ENCODE measurements around the gene GJA3.

Gene GJA3

DNA sequence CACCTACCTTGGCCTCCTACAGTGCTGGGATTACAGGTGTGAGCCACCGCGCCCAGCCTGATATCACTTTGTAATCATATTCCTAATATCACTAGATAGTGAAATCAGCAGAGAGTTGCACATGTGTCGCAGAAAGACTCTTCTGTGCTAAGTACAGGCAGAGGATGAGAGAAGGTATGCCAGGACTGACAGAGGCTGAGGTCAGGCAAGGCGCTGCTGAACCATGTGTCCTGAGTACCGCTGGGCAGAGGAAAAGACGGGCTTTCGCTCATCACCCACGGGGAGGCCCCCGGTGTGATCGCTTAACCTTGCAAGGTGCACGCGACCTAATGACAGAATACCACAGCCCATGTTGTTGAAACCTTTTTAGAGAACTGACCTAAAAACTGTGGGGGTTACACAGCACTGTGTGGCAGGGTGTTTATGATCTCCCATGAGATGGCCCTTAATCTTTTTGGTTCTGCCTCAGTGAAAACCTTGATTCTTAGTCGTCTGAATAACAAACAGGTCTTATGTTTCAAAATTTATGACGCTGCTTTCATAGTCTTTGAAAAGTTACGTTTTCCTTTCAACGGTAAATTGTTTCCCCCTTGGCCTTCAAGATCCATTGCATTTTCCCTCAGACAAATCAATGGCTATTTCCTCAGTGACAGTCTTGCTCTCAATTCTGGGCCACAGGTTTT lies 12.2 kb downstream of the GJA3 start:
- peak; percentile 19 for DNase-seq

DNA sequence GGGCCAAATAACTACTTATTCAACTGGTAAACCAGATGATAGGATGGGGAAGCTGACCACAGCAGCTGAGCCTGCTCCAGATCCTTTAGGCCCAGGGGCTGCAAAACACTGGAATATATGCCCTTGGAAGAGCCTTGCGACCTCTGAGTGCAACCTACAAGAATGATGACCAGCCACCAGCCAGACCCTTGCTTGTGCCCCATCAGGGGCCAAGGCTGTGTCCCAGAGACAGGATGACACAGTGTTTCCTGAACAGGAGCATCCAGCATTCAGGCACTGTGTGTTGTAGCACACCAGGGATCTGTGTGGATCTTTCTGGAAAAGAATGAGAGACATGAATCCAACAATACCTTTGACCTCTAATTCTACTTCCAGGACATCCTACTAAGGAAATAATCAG lies 14.5 kb downstream of the GJA3 start:
- no peak for DNase-seq

DNA sequence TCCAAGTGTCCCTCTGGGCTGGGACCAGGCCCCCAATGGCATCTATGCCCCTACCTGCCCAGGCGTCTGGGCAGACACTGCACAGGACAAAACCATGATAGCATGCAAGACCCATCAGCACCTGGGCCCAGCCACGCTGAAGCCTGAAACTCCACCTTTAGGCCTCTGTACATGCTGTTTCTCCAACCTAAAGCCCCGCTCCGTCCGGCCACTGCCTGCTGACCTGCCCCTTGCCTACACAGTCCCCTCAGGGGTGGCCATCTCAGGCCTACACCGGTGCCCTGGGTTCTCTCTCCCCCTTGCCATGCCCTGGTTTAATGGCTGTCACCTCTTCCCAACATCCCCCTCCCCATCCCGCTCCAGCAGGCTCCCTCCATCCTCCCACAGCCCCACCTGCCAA lies 15.3 kb downstream of the GJA3 start:
- no peak for DNase-seq

DNA sequence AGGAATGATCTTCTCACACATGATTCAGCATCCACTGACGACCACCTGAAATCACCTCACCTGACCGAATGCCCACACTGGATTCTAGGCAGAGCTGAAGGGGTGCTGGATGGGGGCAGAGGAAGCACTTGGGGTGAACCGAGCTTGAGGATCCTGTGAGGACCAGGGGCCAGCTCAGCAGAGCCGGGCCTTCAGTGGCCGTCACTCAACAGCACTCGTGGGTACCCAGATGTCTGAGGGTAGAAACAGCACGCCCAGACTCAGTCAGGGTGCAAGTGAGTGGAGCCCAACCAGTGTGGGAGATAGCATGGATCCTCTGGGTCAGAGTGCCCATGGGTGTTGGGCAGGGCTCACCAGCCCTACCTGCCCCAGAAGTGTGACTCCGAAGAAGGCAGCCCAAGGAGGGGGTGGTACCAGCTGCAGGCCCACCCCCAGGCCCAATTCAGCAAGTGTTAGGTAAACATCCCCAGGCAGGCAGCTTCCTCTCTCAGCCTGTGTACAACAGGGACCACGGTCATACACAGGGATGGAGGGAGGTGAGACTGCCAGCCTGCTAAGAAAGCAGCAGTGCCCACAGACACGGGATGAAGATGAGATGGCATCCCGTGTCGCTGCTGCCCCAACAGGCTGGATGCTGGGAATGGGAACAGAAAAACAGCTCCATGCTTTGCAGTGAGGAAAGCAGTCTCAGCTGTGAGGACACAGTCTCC lies 16.6 kb downstream of the GJA3 start:
- no peak for DNase-seq

DNA sequence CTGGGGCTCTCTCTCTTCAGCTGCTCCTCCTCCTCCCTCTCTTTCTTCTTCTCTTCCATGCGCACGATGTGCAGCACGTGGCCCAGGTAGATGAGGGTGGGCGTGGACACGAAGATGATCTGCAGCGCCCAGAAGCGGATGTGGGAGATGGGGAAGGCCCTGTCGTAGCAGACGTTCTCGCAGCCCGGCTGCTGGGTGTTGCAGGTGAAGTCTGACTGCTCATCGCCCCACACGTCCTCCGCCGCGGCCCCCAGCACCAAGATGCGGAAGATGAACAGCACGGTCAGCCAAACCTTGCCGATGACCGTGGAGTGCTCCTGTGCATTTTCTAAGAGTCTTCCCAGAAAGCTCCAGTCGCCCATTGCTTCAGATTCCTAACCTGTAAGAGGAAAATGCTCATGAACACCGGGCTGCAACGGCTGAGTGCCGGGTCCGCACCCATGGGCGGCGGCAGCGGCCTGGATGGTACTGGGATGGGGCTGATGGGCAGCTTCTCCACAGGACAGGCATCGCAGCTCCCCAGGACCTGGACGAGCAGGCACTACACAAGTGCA lies 17.8 kb downstream of the GJA3 start:
- DNase-seq: no peak

DNA sequence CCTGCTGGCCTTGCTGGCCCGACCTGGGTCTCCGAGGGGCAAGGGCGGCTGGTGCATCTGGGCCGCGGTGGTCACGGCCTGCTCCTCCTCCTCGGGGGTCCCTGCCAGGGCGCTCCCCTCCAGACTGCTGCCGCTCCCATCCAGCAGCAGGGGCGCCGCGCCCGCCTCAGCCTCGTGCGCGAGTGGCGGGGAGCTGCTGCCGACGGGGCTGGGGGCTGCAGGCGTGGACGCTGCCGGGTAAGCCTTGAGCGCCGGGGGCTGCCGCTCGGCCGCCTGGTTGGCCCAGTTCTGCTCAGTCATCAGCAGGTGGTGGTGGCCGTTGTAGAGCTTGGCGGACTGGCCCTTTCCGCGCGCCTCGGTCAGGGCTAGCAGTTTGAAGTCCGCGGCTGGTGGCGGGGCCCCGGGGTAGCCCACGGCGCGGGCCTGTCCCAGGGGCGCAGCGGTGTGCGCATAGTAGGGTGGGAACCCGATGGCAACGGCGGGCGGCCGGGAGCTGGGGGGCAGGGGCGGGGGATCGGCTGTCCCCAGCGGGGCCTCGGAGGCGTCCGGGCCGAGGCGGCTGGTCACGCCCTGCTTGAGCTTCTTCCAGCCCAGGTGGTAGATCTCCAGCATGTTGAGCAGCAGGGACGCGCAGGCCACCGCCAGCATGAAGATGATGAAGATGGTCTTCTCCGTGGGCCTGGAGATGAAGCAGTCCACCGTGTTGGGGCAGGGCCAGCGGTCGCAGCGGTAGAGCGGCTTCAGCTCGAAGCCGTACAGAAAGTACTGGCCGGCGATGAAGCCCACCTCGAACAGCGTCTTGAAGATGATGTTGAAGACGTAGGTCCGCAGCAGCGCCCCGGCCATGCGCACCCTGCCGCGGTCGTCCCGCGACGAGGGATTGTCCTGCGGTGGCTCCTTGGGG lies 18.6 kb downstream of the GJA3 start:
- DNase-seq: no peak

DNA sequence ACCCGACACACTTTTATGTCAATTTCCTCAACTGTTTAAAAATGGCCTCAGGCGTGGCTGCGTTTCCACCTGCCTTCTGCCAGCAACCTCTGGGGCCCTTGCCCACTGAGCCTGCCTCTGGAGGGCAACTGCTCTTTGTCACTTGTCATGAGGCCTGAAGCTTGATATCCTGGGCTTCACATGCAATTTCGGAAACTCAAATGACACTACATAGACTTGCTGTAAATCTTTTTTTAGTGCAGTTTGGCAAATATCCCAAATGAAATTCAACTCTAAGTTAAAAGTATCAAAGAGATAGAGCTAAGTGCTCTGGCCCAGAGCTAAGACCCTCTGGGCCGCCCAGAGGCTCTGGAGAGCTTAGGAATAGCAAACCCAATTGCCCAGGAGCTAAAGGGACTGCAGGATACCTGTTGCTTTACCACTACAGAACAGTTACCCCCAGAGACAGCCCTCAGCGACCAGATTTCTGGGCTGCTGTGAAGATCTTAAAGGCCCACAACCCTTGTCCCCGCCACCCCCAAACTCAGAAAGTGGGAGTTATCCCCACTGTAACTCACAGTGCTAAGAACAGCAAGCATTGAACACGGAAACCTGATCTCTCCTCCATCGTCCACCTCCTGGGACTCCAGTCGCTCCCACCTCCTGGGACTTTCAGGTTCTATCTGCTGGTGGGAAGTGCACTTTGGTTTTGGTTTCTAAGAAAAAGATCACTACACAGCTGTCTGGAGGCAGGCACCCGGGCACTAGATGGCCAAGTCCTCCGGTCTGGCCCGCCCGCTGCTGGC lies 19.4 kb downstream of the GJA3 start:
- no peak for DNase-seq

DNA sequence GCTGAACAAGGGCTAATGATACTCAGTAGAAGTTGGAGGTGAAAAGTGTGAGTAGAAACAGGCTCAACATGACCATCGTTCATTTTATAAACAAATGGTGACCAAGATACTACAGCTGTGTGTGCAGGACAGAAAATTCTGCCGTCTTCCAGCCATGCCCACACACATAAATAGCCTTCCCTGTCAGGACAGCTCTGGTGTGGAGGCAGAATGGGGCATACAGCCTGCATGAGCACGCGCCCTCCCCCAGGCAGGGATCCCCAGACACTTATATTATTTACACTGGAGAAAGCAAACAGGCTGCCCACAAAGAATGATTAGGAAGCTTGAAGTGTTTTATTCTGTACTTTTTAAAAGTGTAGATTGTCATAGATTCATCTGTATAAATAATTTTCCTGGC lies 20.4 kb downstream of the GJA3 start:
- no peak for DNase-seq

DNA sequence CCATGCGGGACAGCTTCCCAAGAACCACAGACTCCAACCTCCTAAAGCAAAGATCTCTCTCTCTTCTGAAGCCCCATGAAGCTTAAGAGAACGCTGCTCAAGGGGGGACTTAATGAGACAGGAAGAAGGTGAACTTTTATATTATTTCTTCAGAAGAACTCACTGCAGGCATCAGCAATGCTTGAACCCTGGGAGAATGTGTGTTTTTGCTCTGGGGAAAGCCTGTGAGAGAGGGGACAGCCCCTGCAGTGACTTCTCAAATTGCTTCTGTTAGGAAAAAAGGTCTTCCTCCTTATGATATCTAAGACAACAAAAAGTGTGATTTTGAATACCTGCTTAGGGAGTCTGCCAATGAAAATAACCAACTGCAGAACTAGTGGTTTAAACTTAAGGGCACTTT lies 23.0 kb downstream of the GJA3 start:
- no peak for DNase-seq

DNA sequence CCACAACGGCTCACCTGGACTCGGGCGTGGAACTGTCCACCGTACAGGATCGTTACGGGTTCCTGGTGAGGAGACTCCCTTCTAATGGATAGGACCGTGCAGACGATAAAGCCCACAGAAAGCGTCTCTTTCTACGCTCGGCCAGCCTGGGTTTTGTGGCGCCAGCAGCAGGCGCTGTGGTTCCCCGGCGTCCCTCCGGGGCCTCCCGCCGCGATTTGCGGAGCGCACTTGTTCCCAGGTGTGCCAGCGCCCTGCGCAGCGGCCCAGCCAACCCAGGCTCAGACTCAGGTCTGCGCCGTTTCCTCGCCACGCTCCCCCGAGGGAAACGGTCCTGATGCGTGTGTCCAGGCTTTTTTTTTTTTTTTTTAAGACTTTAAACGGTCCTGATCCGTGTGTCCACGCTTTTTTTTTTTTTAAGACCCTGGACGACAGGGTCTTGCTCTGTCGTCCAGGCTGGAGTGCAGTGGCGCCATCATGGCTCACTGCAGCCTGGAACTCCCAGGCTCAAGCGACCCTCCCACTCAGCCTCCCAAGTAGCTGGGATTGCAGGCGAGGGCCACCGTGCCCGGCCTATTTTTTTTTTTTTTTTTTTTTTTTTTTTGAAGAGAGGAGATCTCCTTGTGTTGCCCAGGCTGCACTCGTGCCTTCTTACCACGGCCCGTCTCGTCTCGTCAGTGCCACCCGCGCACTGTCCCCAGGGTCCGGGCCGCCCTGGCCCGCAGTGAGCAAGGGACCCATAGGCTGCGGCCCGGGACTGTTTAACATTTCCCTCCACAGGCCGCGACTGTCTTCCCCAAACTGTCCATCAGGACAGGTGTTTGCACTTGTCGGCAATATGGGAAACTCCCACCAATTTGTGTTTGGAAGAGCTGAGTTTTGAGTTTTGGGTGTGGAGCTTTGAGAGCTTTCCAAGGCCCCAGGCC lies 23.8 kb downstream of the GJA3 start:
- peak; percentile 86 for DNase-seq

DNA sequence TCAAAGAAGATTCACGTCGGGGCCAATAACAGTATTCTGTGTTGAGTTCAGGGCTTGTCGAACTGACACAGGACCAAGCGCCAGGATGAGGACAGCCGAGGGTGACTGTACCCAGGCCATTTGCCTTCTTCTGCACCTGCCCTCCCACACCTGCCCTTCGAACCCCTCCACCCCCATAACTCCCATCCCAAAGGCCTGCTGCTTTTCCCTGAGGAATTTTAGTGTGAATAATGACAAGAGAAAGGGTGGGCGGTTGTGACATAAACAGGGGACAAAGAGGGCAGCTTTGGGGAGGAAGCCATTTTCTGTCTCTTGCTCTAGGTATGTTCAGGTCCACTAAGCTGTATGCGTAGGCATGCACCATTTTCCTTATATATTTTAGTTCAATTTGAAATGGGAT lies 26.1 kb downstream of the GJA3 start:
- DNase-seq: no peak

DNA sequence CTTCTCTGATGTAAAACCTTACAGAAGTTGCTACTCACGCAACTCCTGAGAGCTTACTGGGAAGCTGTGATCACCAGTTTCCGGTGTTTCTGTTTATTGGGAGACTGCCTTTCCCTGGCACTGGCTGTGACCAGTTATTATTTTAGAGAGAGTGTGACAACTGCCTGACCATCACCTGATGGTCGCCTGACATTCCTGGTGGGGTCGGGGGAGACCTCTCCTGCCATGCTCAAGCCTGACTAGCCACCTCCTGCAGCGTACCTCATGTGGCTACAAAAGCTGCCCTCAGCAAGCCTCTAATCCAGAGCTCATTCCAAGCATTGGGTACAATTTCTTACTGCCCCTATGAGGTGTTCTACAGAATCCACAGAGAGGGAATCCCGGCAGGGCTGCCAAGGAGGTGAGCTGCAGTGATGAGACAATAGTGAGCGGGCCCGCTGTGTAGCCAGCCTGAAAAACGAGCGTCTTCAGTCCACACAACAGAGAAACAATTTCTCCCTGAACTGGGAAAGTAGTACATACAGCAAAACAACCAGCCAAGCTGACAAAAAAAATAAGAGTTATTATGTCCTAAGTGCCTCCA lies 28.7 kb downstream of the GJA3 start:
- no peak for DNase-seq

DNA sequence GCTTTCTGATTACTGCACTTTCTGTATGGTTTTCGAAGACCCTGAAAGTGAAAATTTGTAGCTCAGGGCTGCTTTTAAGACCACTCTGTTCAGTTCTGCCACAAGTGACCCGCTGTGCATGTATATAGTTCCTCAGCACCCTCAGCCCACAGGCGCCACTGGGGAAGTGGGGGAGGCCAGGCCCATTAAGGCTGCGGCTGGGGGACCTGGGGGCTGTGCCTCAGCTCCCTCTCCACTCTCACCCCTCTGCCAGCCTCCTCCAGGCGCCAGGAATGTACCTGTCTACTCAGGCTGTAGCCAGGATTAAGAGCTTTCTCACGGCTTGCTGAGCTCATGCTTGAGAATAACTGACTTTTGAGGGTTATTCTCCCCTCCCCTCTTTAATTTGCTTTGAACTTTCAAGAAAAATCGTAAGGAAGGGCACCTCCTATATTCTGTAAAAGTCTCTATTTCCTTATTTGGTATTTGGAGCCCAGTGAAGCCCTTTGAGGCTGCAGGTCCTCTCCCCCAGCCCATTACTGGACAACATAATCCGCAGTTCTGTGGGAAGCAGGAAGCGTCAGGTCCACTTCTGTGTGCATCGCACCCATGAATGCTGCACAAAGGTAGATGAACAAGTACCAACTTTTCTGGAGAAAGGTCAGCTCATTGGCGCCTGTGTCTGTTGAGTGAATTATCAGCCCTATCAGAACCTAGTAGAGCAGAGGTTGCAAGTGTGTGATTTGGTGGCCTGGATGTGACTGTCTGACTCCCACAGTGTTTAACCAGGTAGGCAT lies 29.6 kb downstream of the GJA3 start:
- DNase-seq: no peak

DNA sequence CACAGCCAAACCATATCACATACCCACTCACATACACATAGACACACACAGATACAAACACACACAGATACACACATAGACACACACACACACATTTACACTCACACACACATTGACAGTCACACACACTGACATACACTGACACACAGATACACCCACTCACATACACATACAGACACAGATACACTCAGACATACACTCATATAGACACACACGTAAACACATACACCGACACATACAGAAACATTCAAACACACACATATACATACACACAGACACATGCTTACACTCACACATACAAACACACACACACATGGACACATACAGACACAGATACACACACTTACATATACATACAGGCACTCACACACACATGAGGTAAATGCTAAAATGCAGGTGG lies 30.2 kb downstream of the GJA3 start:
- no peak for DNase-seq

DNA sequence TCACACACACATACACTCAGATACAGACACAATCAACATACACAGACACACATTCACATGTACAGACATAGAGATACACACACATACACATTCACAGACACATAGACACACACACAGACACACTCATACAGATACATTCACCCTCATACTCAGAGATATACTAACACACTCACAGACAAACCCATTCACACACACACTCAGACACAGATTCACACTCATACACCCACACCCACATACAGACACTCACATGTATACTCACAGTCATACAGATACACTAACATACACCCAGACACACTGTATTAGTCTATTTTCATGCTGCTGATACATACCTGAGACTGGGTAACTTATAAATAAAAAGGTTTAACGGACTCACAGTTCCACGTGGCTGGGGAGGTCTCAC lies 30.8 kb downstream of the GJA3 start:
- DNase-seq: no peak

DNA sequence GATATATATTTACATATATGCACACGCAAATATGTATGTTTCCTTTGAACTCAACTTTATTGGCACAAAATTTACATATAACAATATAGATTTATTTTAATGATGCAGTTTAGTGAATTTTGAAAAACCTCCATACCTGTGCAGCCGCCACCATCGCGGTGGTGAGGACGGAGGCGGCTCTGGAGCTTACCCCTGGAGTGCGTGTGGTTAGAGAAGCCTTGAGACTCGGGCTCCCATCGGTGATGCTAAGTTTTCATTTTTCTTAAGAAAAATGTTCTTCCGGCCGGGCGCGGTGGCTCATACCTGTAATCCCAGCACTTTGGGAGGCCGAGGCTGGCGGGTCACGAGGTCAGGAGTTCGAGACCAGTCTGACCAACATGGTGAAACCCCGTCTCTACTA lies 31.8 kb downstream of the GJA3 start:
- DNase-seq: peak; percentile 32

DNA sequence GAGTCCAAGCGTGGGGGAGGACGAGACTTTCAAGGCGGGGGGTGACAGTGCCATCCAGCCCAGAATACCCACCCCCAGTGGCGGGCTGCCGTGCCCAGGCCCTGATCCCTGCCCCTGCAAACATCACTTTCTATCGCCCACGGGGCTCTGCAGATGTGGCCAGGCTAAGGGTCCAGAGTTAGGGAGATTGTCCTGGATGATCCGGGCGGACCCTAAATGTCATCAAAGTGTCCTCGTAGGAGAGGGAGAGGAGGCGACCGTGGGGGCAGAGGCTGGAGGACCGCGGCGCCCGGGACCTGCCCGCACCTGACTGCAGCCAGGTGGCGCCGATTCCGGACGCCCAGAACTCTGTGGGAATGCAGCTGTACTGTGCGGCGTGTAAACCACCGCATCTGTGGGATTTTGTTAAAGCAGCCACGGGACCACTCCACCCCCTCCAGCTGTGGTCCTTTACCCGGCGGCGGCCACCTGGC lies 32.4 kb downstream of the GJA3 start:
- DNase-seq: peak; percentile 57

DNA sequence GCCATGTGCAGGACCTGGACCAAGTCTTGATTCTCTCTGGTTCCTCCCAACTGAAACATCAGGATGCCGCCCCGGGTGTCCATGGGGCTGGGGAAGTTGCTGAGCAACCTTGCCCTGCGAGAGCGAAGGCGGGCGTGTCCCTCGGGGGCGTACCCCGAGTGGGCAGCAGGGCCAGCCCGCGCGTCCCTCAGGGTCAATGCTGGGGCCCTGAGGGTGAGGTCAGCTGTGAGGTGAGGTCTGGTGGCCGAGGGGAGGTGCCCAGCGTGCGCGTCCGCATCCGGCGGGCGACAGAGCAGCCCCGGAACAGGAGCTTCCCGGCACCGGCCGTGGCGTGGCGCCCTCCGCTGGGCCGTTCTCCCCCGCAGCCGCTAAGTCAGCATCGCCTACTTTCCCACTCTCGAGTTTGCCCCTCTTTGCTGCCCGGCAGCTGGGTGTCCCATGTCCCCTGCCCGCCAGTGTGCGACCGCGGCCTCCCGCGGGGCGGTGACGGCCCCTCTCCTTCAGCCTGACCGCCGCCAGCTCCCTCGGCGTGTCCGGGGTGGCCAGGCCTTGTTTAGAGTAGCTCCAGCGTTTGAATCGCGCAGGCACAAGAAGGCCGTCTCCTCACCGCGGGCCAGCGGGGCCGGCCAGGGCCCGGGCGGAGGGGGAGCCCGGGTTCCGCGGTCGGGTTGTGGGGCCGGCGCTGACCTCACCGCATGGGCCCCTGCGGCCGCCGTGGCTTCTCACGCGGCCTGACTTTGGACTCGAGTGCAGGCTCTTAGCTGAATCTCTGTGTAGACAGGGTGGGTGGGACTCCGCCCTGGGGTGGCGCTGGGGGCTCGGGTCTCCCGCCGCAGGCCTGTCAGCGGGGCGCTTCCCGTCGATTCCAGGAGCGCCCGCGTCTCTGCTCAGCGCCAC lies 33.0 kb downstream of the GJA3 start:
- peak; percentile 84 for DNase-seq

DNA sequence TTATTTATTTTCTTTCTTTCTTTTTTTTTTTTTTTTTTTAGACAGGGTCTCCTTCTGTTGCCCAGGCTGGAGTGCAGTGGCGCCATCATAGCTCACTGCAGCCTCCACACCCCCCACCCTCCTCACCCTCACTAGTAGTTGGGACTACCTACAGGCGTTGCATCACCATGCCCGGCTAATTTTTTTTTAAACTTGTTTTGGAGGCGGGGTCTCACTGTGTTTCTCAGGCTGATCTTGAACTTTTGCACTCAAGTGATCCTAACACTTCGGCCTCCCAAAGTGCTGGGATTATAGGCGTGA lies 33.6 kb downstream of the GJA3 start:
- DNase-seq: no peak
